Germinal center (tissue), 1 donor: Measurements from ENCODE around the gene AMPD2.

ENCODE experiments used
- DNase-seq: peaks from one replicate; pipeline ENCODE4 v3.0.0; 2012; ENCODE audit warnings: mixed read lengths, low spot score

AMPD2 gene

DNA sequence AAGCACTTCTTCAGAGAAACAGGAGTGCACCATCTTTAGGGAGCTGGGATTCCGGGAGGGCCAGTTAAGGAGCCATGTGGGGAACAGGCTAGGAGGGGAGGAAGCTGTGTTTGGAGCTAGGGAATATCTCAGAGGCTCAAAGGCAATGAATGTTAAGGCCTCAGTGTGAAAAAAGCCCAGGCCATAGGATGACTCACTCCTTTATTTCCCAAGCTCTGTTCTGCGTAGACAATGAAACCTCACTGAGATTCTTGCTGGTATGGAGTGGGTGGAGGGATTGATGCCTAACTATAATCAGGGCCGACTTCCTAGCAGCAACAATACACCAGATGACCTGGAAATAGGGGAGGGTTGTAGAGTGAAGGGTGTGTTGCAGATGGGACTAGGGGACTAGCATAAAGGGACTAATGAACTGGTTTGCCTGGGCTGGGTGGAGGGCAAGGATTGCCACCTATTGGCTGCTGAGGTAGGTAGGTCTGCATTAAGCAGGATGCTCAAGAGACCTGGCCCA is 2.3 kb upstream of the AMPD2 start:
- DNase-seq, result no peak

DNA sequence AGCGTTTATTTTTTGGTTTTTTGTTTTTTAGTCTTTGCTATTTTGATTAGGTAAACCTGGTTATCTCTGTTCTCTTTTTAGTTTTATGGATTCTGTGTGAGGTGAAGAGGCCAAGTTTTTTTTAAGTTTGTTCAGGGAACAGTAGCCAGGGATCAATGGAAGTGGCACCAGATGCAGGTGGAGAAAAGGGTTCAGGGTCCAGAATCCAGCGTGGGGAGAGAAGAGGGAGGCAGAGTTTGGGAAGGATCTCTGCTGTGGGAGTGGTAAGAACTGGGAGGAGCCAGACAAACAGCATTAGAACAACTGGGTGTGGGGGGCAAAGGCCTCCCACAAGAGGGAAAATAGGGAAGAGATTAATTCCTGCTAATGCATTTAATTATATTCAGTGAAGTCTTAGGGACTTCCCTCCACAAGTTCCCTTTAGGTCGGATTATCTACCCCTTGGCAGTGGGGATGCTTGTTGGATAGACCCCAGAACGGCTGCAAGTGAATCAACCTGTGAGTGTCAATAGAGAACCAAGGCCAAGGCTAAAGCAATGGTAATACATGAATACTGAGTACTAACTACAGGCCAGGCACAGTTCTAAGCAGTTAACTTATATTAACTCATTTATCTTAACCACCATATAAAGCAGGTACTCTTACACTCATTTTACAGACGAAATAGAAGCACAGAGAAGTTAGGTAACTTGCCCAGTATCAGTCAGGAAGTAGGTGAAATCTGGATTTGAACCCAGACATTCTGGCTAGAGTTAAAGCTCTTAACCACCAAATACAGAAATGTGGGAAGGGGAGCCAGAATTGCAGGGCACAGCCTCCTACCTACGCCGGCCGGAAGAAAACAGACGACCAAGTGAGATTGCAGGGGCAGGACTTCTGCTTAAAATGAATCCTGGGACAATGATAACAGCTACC is 719 bp upstream of the AMPD2 start:
- no peak for DNase-seq

DNA sequence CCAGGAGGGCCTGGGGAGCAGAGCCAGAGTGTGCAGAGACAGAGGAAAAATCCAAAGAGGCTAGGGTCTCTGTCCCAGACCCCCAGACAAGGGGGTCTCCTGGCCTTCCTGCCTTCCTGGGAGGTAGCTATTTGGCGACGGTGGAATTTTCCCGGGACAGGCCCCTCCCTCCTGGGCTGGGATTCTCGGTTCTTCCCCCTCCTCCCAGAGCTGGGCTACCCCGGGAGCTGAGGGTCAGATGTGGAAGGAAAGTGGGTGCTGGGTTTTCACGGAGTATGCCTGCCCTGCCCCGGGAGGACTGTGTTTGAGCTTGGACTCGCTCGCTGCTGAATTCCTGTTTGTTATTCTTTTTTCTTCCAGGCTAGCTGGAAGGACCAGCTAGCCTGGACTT is 759 bp downstream of the AMPD2 start:
- peak; percentile 47 for DNase-seq

DNA sequence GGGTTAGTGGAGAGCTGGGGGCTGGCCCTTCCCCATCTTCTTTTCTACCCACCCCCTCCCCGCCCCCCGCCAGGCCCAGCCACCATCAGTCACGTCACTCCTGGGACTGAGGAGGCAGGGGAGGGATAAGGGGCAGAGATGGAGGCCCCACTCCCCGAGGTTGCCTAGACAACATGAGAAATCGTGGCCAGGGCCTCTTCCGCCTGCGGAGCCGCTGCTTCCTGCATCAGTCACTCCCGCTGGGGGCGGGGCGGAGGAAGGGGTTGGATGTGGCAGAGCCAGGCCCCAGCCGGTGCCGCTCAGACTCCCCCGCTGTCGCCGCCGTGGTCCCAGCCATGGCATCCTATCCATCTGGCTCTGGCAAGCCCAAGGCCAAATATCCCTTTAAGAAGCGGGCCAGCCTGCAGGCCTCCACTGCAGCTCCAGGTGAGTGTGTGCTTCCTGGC is 1.2 kb downstream of the AMPD2 start:
- DNase-seq, result peak; percentile 87

DNA sequence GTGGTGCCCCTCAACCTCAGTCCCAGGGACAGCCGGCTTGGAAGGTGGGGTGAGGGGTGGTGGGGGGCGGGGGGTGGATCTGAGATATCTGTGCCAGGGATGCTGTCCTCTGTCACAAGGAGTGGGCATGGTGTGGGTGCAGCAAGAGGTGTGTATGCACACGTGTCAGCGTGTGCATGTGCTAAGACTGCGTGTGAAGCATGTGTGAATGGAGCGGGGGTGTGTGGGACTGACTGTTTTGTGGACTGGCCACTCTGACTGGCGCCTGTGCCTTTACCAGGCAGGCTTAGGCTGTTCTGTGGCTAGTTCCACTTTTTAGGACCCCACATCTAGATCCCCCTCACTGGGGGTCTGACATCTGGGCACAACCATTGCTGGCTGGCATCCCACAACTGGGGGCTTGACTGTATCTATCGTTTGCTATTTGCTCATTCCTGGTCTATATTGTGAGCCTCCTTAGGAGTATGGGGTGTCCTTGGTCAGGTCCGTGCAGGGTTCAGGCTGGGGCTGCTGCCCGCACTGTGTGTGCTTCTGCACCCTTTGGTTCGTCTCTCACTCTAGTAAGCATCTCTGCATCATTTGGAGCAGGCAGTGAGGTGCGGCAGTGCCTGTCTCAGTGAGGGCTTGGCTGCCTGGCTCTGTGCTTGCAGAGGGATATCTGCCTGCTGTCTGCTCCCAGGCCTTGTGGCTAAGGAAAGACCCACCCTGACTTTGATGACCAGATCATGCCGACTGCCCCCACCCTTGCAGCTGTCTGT is 1.9 kb downstream of the AMPD2 start:
- no peak for DNase-seq

DNA sequence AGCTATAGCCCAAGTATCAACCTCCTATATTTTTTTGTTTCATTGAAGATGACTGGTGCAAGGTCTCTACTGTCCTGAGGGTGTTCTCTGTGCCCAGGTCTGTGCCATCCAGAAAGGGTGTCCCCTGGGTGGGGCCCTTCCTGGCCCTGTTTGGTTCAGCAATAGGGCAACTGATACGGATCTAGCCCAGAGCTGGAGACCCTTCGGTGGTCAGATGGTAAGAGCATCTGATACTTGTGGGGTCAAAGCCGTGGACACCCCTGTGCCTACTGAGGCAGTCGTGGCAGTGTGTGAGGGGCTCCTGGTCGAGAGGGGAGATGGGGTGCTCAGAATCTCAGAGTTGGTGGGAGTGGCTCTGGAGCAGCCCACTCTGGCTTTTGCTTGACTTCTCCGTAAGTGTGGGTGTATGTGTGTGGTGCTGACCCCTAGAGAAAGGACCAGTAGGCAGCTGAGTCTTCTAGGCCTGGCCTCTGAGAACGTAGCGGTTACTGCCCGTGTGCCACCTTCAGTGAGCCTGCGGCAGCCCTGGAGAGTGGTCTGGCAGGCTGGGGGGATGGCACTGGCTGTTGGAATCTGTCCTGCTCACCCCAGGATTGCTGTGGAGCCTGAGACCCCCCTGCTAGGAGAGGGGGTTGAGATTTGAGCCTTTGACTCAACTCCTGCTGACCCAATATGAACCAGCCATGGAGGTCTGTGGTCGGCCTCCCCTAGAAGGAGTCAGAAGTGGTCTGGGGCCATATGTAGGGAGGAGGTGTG is 2.7 kb downstream of the AMPD2 start:
- no peak for DNase-seq

DNA sequence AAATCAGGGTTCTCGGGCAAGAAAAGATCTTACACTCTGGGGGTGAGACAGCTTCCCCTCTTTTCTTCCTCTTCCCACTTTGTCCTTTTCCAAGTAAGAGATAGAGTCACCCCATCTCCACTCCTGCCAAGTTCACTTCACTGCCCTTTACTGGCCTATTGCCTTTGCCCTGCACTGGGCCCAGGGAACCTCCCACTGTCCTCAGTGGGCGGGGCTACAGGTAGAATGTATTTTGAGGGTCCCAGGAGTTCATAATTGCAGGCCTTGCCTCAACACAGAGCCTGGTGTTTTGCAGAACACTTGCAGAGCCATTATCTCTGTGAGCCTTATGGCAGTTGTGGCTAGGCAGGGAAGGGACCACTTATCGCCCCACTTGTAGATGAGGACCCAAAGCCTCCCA is 3.3 kb downstream of the AMPD2 start:
- DNase-seq, result no peak

DNA sequence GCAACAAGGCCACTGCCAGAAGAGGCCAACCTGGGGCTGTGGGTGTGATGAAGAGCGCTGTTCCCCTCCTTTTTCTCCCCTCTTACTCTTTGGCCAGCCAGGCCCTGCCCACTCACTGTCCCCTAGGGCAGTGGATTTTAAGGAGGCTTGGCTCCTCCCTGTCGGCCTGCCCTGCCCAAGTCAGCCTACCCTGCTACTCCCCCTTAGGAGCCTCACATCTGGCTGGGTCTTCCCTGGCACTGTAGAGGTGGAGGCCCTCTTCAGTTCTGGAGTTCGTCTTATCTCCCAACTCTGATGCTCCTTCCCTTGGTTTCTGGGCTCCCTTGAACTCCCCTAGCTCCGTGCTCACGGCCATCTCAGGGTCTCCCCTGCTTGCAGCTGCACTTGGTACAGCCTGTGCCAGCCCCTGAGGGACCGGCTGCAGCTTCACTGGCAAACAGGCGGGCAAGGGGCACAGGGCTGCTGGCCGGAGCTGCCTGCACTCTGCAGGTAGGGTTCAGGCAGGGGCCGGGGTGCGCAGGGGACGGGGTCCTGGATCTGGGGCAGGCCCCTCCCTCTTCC is 4.0 kb downstream of the AMPD2 start:
- DNase-seq, result no peak

DNA sequence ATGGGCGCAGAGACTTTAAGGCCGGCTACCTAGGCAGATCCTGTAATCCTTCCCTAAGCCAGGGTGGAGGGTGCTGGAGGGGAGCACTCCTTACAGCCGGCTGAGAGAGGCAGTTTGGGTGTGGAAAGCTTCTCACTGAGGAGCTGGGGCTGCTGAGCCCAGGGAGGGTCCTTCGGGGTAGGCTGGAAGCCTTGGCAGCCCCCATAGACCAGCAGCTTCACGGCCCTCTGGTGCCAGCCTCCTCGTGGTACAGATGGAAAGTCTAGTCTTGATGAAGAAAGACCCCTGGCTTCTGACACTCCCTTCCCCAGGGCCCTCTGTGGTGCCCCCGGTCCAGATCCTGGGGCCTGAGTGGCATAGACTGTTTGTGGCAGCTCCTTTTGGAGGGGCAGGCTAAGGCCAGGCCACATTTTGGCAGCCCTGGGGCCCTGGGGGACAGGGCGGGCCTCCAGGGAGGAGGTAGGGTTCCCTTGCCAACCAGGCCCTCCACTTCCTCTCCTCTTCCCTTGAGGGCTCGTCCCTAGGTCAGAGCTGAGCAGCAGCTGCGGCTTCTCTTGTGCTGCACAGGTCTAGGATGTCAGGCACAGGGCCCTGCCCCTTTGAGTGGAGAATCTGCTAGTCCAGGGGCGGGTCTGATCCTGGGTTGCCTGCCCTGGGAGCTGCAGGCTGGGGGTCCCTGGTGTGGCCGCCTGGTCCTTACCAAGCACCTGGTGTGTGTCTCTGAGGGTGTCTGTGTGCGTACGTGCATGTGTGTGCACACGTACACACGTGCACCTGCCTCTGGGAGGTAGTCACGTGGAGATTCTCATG is 4.8 kb downstream of the AMPD2 start:
- DNase-seq, result peak; percentile 56

DNA sequence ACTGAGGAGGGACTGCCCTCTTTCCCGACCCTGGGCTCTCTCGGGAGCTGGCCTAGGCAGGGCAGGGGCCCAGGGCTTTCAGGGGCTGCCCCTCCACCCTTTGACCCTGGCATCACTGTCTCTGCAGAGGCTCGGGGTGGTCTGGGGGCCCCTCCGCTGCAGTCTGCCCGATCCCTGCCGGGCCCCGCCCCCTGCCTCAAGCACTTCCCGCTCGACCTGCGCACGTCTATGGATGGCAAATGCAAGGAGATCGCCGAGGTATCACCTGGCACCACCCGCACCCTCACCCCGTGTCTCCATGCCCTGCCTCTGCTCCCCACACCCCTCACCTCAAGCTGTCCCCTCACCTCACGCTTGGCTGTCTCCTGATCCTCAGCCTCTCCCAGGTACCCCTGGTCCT is 5.5 kb downstream of the AMPD2 start:
- no peak for DNase-seq

DNA sequence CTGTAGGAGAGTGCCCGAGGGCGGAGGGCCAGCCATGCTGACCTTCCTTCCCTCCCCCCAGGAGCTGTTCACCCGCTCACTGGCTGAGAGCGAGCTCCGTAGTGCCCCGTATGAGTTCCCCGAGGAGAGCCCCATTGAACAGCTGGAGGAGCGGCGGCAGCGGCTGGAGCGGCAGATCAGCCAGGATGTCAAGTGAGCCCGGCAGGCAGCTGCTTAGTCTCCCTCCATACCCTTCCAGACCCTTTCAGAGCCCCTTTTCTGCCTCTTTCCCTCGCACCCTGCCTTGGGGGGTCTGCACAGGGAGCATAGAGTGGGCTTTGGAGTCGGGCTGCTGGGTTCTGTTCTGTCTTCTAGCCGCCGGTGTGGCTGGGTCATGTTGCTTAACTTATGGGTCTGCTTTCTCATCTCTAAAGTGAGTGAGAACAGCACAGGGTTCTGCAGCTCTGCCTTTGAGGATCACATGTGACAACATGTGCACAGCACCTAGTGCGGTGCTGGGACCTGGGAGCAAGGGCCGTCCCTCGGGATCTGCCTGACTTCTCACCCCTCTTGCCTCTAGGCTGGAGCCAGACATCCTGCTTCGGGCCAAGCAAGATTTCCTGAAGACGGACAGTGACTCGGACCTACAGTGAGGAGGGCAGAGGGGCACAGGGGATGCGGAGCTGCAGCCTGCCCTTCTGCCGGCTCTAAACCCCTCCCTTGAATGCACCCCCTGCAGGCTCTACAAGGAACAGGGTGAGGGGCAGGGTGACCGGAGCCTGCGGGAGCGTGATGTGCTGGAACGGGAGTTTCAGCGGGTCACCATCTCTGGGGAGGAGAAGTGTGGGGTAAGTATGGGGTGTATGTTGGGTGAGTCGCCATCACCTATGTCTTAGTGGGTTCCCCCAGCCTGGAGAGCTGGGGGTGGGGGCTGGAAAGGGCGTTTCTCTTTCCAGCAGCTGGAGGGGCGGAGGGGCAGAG is 6.2 kb downstream of the AMPD2 start:
- no peak for DNase-seq

DNA sequence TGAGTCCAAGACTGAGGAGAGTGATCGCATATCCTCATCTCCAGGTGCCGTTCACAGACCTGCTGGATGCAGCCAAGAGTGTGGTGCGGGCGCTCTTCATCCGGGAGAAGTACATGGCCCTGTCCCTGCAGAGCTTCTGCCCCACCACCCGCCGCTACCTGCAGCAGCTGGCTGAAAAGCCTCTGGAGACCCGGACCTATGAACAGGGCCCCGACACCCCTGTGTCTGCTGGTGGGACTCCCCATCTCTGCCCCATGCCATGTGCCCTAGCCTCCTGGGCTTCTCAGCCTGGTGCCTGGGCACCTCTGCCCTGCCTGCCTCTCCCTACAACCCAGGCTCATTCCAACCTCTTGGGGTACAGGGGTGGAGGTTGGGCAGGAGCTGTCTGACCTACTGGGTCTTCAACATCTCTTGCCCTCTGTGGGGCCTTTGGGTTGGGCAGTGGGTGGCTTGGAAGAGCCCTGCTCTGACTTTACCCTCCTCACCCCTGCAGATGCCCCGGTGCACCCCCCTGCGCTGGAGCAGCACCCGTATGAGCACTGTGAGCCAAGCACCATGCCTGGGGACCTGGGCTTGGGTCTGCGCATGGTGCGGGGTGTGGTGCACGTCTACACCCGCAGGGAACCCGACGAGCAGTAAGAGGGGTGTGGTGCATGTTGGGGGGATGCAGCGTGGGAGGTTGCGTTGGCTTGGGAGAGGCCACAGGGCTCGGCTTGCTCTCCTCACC is 7.2 kb downstream of the AMPD2 start:
- no peak for DNase-seq

DNA sequence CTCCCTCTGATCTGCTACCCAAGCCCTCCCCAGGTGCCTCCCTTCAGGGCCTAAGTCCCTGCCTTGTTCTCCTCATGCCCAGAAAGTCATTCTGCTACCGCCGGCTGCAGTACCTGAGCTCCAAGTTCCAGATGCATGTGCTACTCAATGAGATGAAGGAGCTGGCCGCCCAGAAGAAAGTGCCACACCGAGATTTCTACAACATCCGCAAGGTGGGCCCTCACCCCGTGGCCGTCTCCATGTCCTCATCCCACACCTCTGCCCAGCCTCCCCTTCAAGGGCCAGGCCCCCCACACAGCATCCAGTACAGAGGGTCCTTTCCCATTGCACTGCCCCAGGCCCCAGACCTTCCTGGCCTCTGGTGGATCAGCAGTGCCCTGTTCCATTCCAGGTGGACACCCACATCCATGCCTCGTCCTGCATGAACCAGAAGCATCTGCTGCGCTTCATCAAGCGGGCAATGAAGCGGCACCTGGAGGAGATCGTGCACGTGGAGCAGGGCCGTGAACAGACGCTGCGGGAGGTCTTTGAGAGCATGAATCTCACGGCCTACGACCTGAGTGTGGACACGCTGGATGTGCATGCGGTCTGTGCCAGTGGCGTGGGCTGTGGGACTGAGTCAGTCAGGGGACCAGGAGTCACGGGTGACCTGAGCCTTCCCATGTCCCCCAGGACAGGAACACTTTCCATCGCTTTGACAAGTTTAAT is 8.2 kb downstream of the AMPD2 start:
- no peak for DNase-seq

DNA sequence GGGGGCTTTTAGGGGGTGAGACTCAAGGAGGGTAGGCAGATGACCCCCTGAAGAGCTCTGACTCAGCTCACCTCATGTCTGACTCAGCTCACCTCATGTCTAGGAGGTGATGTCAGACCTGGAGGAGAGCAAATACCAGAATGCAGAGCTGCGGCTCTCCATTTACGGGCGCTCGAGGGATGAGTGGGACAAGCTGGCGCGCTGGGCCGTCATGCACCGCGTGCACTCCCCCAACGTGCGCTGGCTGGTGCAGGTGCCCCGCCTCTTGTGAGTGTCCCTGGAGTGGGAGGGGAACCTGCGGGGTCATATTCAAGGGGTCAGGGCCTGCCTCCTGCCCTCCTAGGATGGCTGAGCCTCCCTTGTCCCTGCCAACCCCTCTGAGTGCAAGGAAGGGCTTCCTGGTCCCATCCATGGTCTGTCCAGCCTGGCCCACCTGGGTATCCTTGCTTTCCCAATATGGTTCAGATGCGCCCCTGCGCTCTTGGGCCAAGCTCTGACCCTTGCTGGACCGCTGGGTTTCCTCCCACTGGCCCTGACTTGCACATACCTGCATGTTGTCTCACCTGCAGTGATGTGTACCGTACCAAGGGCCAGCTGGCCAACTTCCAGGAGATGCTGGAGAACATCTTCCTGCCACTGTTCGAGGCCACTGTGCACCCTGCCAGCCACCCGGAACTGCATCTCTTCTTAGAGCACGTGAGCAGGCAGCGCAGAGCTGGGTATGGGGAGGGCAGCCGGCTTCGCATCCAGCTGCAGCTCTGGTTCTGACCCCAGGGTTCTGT is 9.1 kb downstream of the AMPD2 start:
- DNase-seq, result no peak

DNA sequence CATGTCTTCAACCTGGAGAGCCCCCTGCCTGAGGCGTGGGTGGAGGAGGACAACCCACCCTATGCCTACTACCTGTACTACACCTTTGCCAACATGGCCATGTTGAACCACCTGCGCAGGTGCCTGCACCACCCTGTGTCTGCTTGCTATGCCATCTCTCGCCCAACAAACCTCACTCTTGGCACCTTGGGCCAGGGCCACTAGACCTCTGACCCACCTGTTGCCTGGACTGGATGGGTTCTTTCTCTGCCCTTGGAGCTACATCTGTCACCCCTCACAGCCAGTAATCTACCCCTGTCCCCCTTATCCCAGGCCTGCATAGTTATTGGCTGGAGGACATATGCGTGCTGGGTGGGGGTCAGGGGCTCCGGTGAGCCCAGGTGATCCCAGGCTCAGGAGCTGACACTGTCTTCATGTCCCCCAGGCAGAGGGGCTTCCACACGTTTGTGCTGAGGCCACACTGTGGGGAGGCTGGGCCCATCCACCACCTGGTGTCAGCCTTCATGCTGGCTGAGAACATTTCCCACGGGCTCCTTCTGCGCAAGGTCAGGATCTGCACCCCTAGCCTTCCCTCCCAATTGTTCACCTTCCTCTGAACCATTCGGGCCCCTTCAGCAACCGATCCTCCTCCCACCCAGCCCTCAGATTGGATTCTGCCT is 9.9 kb downstream of the AMPD2 start:
- no peak for DNase-seq

DNA sequence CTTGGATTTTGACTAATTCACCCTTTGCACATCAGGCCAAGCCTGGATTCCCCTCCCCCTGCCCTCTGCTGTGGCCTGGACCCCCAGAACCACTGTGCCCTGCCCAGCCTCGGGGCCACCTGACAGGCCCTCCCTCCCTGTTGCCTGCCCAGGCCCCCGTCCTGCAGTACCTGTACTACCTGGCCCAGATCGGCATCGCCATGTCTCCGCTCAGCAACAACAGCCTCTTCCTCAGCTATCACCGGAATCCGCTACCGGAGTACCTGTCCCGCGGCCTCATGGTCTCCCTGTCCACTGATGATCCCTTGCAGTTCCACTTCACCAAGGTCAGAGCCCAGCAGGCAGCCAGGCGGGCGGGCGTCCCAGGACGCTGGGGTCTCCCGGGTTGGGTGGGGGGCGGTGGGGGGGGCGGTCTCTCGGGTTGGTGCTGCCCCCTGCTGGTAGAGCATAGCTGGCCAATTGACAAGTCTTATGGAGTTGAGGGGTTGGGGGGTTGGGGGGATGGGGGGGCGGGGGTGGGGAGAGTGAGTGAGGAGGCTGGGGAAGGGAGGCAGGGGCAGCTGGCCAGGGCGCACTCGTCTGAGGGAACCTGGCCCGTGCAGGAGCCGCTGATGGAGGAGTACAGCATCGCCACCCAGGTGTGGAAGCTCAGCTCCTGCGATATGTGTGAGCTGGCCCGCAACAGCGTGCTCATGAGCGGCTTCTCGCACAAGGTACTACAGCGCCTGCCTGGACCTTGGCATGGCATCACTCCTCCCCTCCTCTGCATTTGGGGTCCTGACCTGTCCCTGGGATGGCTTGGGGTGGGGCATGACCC is 10.7 kb downstream of the AMPD2 start:
- DNase-seq, result peak; percentile 50
